Ascending aorta (tissue), 2 donors: Measurements from ENCODE around the gene TGFBR3. TPM values are rescaled to one million over a fixed set of nuclear protein-coding genes. Genes with fewer than 3 reads are reported as not detected.
A peak's percentile ranks its signal among the peaks of the same experiment; 100 is the strongest.

Experiments
- DNase-seq, 2 donors: peaks; one replicate each; pipeline ENCODE4 v3.0.0-alpha.2; 2019; ENCODE audit warnings: low spot score in 2 of 2
- H3K27ac ChIP-seq, 2 donors: fragments of 200-600 bp; sonication (generic); one replicate each; pipeline ENCODE4 v1.5.1; 2016 to 2017; ENCODE audit warnings: mild to moderate bottlenecking in 1 of 2
- H3K27me3 ChIP-seq: fragments of 200-600 bp; sonication (generic); one replicate; pipeline ENCODE4 v1.5.1; 2017
- H3K36me3 ChIP-seq, 2 donors: fragments of 200-600 bp; sonication (generic); one replicate each; pipeline ENCODE4 v1.5.1; 2016
- H3K4me1 ChIP-seq, 2 donors: fragments of 200-600 bp; sonication (generic); one replicate each; pipeline ENCODE4 v1.5.1; 2016 to 2017; ENCODE audit warnings: mild to moderate bottlenecking in 1 of 2
- H3K4me3 ChIP-seq, 2 donors: fragments of 200-600 bp; sonication (generic); one replicate each; pipeline ENCODE4 v1.5.1; 2016 to 2017; ENCODE audit warnings: mild to moderate bottlenecking in 1 of 2
- H3K9me3 ChIP-seq, 2 donors: fragments of 200-600 bp; sonication (generic); one replicate each; pipeline ENCODE4 v1.5.1; 2016
- intact Hi-C: fragments of 100-400 bp; cut with DNase I; formaldehyde crosslinking; loops from one replicate; pipeline ENCODE4 v1.15.1; 2023
- total RNA-seq: library from RNA; depleted of rRNA; stranded (reverse); fragments of >200 nt; gene quantifications from one replicate; pipeline ENCODE4 v1.1.0, GENCODE V29; 2016
- TF ChIP-seq, protein P1 (sequence below), 3 experiments: fragments of 200-600 bp in 2 of 3; fragments of 450-650 bp in 1 of 3; sonication (generic) in 2 of 3; IDR thresholded peaks; one replicate each; pipeline ENCODE4 v1.5.1; 2016 to 2019; ENCODE audit warnings: antibody characterized with exemption in 3 of 3, mild to moderate bottlenecking in 1 of 3, moderate library complexity in 1 of 3

Gene TGFBR3
- total RNA-seq, 1 donor from 2014 or later = 127 TPM

DNA sequence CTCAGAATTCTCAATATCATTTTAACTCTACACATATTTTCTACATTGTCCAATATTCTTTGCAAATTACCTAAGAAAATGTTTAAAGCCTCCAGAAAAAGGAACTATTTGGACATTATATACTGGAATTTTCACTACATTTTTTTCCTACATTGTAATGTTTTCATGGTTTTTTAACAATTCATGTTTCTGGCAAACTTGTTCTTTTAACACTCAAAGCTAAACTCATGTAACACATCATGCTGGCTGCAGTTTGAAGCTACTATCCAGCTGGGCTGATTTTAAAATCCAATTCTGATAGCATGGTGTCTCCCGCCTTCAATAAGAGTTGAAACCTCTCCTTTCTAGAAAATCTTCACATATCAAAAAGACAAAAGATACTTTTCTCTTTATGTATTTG is 52.0 kb downstream of the TGFBR3 start:
- TF ChIP-seq, protein P1, sequence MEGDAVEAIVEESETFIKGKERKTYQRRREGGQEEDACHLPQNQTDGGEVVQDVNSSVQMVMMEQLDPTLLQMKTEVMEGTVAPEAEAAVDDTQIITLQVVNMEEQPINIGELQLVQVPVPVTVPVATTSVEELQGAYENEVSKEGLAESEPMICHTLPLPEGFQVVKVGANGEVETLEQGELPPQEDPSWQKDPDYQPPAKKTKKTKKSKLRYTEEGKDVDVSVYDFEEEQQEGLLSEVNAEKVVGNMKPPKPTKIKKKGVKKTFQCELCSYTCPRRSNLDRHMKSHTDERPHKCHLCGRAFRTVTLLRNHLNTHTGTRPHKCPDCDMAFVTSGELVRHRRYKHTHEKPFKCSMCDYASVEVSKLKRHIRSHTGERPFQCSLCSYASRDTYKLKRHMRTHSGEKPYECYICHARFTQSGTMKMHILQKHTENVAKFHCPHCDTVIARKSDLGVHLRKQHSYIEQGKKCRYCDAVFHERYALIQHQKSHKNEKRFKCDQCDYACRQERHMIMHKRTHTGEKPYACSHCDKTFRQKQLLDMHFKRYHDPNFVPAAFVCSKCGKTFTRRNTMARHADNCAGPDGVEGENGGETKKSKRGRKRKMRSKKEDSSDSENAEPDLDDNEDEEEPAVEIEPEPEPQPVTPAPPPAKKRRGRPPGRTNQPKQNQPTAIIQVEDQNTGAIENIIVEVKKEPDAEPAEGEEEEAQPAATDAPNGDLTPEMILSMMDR (IDR thresholded peaks at IDR 0.05) = no peak
- intact Hi-C loops = no loop called here
- Histone ChIP-seq H3K27ac (peak overlapping the region in 1 of 2 donors; percentile 4), H3K36me3 (no peaks in the 10 kb centered on the region), H3K4me3 (no peak overlapping the region), H3K4me1 (peaks cover 2 to 7% of the 10 kb centered on the region in 2 donors), H3K9me3 (no peaks in the 10 kb centered on the region), H3K27me3 (no peaks in the 10 kb centered on the region)
- no peak for DNase-seq

DNA sequence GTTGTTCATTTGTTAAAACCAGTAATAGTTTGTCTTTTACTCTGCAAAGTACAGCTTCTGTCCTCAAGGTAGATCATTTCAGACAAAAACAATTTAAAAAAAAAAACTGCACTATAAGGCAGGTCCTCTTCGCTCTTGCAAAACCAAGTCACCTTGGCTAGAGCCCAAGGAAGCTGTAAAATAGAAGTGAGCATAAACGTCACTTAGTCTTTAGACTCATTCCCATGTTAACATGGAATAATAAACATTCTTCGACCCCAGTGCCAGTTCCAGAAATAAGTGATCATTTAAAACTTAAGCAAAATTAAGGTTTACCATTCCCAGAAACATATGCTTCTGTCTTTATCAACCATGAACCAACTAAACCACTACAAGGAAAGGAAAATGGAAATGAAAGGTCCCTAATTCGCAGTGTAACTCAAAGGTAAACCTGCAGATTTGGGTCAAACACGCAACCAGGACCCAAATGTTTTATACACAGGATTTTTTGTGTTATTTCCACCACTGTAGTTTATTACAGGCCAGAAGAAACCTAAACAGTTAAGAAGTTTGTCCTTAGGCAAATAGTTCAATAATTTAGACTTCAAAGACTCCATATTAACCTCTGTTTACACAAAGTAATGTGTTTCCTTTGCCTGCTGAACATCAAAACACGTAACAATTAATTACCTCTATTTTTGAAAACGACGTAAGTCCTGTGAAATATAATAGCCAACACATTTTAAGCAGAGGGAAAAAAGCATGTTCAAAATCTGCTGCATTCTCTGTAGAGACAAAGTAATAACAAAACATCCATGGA is 54.6 kb downstream of the TGFBR3 start:
- no peaks in the 10 kb centered on the region for H3K9me3 ChIP-seq
- H3K27ac ChIP-seq = no peak overlapping the region
- intact Hi-C loops = no loop called here
- H3K4me3 ChIP-seq = no peak overlapping the region
- no peaks in the 10 kb centered on the region for H3K27me3 ChIP-seq
- no peak for DNase-seq
- H3K4me1 ChIP-seq = peaks cover 2 to 7% of the 10 kb centered on the region in 2 donors
- TF ChIP-seq, protein P1 (IDR thresholded peaks at IDR 0.05) = no peak
- H3K36me3 ChIP-seq = no peaks in the 10 kb centered on the region

DNA sequence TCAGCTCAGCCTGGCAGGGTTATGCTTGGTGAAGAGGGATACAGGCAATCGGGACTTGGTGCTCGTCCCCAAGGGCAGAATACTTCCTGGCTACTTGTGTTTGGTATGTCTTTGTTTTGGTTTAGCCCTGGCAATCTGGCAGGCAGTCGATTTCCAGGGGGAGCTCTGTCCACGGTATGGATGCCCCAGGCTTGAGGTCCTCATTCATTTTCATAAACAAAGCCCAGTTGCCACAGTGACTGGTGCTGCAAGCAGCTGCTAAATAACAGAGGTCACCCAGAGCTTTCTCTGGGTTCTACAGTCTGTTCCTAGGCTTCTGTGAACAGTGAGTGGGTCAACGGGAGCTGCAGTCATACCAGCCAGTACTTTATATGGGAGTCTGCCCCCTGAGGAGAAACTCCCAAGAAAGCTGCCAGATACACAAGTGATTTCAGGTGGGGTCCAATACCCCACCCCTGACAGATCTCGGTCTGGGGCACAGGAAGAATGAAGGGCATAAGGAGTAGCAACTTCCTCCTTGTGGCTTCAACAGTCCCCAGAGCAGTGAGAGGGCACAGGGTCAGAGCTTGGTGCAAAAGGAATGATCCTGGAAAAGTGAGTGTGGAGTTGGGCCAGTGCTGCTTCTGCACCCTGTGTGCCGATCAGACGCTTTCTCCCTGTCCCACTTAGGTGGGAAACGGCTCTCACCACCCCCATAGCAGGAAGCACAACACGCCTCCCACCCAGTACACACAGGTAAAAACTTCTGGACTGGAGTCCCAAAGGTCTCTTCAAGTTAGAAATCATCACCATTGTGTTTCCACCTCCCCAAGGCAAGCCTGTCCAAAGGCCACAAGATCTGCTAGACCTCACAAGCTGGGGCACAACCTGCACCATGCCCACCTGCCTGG is 55.5 kb downstream of the TGFBR3 start:
- peak overlapping the region in 1 of 2 donors; percentile 12 for H3K27ac ChIP-seq
- H3K27me3 ChIP-seq = no peaks in the 10 kb centered on the region
- DNase-seq = peak in 1 of 2 donors; percentile 81
- H3K4me1 ChIP-seq = peaks cover 2 to 7% of the 10 kb centered on the region in 2 donors
- no peak overlapping the region for H3K4me3 ChIP-seq
- no peaks in the 10 kb centered on the region for H3K9me3 ChIP-seq
- no peaks in the 10 kb centered on the region for H3K36me3 ChIP-seq
- TF ChIP-seq, protein P1 (IDR thresholded peaks at IDR 0.05) = peak in 2 of 3 experiments; percentile 20 to 34
- intact Hi-C loops = no loop called here

DNA sequence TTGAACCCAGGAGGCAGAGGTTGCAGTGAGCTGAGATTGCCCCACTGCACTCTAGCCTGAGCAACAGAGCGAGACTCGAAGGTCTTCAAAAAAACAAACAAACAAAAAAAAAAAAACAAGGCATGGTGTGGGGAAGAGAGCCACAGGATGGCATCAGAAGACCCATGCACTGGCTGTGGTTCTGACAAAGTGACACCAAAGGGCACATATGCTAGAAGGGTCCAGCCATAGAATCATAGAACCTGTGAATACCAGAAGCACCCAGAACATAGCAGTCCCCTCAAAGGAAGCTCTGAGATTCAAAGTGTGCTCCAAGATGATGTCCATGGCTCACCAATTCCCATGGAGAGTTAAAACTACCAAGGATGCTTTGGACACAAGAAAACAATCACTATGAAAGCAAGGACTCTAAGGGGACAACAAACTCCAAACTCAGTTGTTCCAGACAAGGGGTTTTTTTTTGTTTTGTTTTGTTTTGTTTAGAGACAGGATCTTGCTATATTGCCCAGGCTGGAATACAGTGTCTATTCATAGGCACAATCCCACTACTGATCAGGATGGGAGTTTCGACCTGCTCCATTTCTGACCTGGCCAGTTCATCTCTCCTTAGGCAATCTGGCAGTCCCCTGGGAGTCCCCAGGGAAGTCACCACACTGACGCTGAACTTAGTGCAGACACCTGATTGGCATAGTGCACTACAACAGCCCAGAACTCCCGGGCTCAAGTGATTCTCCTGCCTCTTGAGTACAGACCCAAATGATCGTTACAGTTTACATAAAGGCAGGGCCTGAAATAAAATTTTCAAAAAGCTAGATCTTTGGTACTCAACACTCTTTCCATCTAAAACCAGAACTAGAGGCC is 56.4 kb downstream of the TGFBR3 start:
- intact Hi-C loops = no loop called here
- Histone ChIP-seq H3K4me3 (no peak overlapping the region), H3K36me3 (no peaks in the 10 kb centered on the region), H3K27ac (peak overlapping the region in 1 of 2 donors; percentile 12), H3K9me3 (no peaks in the 10 kb centered on the region), H3K4me1 (peaks cover 2 to 7% of the 10 kb centered on the region in 2 donors), H3K27me3 (no peaks in the 10 kb centered on the region)
- TF ChIP-seq, protein P1 (IDR thresholded peaks at IDR 0.05) = no peak
- no peak for DNase-seq
